GM12878 (cell line): ENCODE measurements around the gene AMZ2.

Experiments
- CBX3 ChIP-seq: fragments of 200-600 bp; sonication (generic); IDR thresholded peaks from 2 replicates; pipeline ENCODE4 v1.6.1; 2016; ENCODE audit warnings: low read depth, borderline replicate concordance
- CHD2 ChIP-seq: IDR thresholded peaks from 2 replicates; pipeline ENCODE4 v1.6.1; 2011; ENCODE audit warnings: low read depth, low read length, improper control_type of control experiment, borderline replicate concordance
- CREB1 ChIP-seq: IDR thresholded peaks from 2 replicates; pipeline ENCODE4 v1.6.1; 2012; ENCODE audit warnings: low read depth, mild to moderate bottlenecking, inconsistent platforms
- DPF2 ChIP-seq: fragments of 450-650 bp; IDR thresholded peaks from 2 replicates; pipeline ENCODE4 v1.6.1; 2017; ENCODE audit warnings: mild to moderate bottlenecking
- JUND ChIP-seq: IDR thresholded peaks from 2 replicates; pipeline ENCODE4 v1.6.1; 2012; ENCODE audit warnings: low read depth, mild to moderate bottlenecking, low read length, improper control_type of control experiment, moderate library complexity
- KDM1A ChIP-seq: fragments of 200-600 bp; sonication (generic); IDR thresholded peaks from 2 replicates; pipeline ENCODE4 v1.6.1; 2016; ENCODE audit warnings: borderline replicate concordance
- RBBP5 ChIP-seq: fragments of 200-600 bp; sonication (generic); conservative IDR thresholded peaks from 2 replicates; pipeline ENCODE4 v1.6.1; 2016
- SPI1 ChIP-seq: IDR thresholded peaks from 2 replicates; pipeline ENCODE4 v1.6.1; 2011; ENCODE audit warnings: low read depth, mild to moderate bottlenecking, low read length, moderate library complexity, borderline replicate concordance; ENCODE audit not compliant: insufficient read depth
- TBL1XR1 ChIP-seq: IDR thresholded peaks from 2 replicates; pipeline ENCODE4 v1.6.1; 2012; ENCODE audit warnings: low read depth, low read length, improper control_type of control experiment
- YY1 ChIP-seq: IDR thresholded peaks from 2 replicates; pipeline ENCODE4 v1.6.1; 2011; ENCODE audit warnings: low read depth, mild to moderate bottlenecking, low read length
- TF ChIP-seq, protein P1 (sequence below), 3 experiments: IDR thresholded peaks in 2 of 3; conservative IDR thresholded peaks in 1 of 3; 2 replicates each; pipeline ENCODE4 v1.5.1; 2011; ENCODE audit warnings: low read depth in 3 of 3, low read length in 3 of 3, mild to moderate bottlenecking in 3 of 3, control low read depth in 2 of 3, moderate library complexity in 2 of 3, inconsistent platforms in 1 of 3, mixed read lengths in 1 of 3; ENCODE audit not compliant: control insufficient read depth in 2 of 3, insufficient read depth in 1 of 3; ENCODE audit errors: extremely low read depth in 1 of 3
- TF ChIP-seq, protein P2 (sequence below): IDR thresholded peaks from 2 replicates; pipeline ENCODE4 v1.6.1; 2012; ENCODE audit warnings: mild to moderate bottlenecking, low read depth, low read length

DNA sequence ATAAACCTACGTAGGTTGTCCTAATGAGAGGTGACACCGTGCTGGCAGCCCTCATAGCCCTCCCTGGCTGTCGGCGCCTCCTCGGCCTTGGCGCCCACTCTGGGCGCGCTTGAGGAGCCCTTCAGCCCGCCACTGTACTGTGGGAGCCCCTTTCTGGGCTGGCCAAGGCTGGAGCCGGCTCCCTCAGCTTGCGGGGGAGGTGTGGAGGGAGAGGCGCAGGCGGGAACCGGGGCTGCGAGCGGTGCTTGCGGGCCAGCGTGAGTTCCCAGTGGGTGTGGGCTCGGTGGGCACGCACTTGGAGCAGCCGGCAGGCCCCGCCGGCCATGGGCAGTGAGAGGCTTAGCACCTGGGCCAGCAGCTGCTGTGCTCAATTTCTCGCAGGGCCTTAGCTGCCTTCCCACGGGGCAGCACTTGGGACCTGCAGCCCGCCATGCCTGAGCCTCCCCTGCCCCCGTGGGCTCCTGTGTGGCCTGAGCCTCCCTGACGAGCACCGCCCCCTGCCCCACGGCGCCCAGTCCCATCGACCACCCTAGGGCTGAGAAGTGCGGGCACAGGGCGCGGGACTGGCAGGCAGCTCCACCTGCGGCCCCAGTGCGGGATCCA, 40.1 kb upstream of the AMZ2 start:
- TF ChIP-seq, protein P1, sequence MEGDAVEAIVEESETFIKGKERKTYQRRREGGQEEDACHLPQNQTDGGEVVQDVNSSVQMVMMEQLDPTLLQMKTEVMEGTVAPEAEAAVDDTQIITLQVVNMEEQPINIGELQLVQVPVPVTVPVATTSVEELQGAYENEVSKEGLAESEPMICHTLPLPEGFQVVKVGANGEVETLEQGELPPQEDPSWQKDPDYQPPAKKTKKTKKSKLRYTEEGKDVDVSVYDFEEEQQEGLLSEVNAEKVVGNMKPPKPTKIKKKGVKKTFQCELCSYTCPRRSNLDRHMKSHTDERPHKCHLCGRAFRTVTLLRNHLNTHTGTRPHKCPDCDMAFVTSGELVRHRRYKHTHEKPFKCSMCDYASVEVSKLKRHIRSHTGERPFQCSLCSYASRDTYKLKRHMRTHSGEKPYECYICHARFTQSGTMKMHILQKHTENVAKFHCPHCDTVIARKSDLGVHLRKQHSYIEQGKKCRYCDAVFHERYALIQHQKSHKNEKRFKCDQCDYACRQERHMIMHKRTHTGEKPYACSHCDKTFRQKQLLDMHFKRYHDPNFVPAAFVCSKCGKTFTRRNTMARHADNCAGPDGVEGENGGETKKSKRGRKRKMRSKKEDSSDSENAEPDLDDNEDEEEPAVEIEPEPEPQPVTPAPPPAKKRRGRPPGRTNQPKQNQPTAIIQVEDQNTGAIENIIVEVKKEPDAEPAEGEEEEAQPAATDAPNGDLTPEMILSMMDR (IDR thresholded peaks at IDR 0.05 in 2 of 3, conservative IDR thresholded peaks at IDR 0.05 in 1 of 3; ENCODE audit: control insufficient read depth in 2 of 3, extremely low read depth in 1 of 3, insufficient read depth in 1 of 3, low read depth in 3 of 3, low read length in 3 of 3) = no peak
- TF ChIP-seq CBX3 (no peak), TBL1XR1 (no peak), DPF2 (no peak), CREB1 (no peak), CHD2 (no peak), JUND (no peak), KDM1A (no peak), RBBP5 (no peak), SPI1 (no peak), YY1 (no peak)
- TF ChIP-seq, protein P2, sequence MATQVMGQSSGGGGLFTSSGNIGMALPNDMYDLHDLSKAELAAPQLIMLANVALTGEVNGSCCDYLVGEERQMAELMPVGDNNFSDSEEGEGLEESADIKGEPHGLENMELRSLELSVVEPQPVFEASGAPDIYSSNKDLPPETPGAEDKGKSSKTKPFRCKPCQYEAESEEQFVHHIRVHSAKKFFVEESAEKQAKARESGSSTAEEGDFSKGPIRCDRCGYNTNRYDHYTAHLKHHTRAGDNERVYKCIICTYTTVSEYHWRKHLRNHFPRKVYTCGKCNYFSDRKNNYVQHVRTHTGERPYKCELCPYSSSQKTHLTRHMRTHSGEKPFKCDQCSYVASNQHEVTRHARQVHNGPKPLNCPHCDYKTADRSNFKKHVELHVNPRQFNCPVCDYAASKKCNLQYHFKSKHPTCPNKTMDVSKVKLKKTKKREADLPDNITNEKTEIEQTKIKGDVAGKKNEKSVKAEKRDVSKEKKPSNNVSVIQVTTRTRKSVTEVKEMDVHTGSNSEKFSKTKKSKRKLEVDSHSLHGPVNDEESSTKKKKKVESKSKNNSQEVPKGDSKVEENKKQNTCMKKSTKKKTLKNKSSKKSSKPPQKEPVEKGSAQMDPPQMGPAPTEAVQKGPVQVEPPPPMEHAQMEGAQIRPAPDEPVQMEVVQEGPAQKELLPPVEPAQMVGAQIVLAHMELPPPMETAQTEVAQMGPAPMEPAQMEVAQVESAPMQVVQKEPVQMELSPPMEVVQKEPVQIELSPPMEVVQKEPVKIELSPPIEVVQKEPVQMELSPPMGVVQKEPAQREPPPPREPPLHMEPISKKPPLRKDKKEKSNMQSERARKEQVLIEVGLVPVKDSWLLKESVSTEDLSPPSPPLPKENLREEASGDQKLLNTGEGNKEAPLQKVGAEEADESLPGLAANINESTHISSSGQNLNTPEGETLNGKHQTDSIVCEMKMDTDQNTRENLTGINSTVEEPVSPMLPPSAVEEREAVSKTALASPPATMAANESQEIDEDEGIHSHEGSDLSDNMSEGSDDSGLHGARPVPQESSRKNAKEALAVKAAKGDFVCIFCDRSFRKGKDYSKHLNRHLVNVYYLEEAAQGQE = no peak
